Neutrophil (primary cell): ENCODE measurements around the gene BTN2A1.

ENCODE experiments used
- H3K27ac ChIP-seq: fragments of 200-600 bp; sonication (generic); 2 replicates; pipeline ENCODE4 v1.5.1; 2016; ENCODE audit warnings: mild to moderate bottlenecking, moderate library complexity
- H3K27me3 ChIP-seq: fragments of 200-600 bp; sonication (generic); 2 replicates; pipeline ENCODE4 v1.6.0; 2016; ENCODE audit warnings: mild to moderate bottlenecking
- H3K36me3 ChIP-seq: fragments of 200-600 bp; sonication (generic); 2 replicates; pipeline ENCODE4 v1.5.1; 2017
- H3K4me1 ChIP-seq, 2 experiments: fragments of 200-600 bp in 1 of 2; sonication (generic) in 1 of 2; 1 replicate in 1 of 2; 2 replicates in 1 of 2; pipeline versions ENCODE4 v1.5.1 to v1.6.1; 2013 to 2016; ENCODE audit warnings: low read depth in 1 of 2, low read length in 1 of 2, mild to moderate bottlenecking in 1 of 2, moderate library complexity in 1 of 2; ENCODE audit not compliant: control insufficient read depth in 1 of 2, insufficient read depth in 1 of 2
- H3K4me3 ChIP-seq, 2 experiments: fragments of 200-600 bp in 1 of 2; sonication (generic) in 1 of 2; 1 replicate in 1 of 2; 2 replicates in 1 of 2; pipeline ENCODE4 v1.5.1; 2013 to 2016; ENCODE audit warnings: low read depth in 1 of 2, low read length in 1 of 2, mild to moderate bottlenecking in 1 of 2, moderate library complexity in 1 of 2
- H3K9me3 ChIP-seq: fragments of 200-600 bp; sonication (generic); 2 replicates; pipeline ENCODE4 v1.5.1; 2016
- CTCF ChIP-seq: fragments of 200-600 bp; sonication (generic); IDR thresholded peaks from 2 replicates; pipeline ENCODE4 v1.5.1; 2016; ENCODE audit warnings: antibody characterized with exemption

Gene BTN2A1

GRCh38 chr6:26472549-26473290, 15.0 kb downstream of the BTN2A1 start:
- peak overlapping the region; percentile 17 to 56 for H3K4me3 ChIP-seq
- peaks cover 50 to 52% of the 10 kb centered on the region in 2 experiments for H3K4me1 ChIP-seq
- H3K36me3 ChIP-seq = peaks cover 32% of the 10 kb centered on the region
- no peaks in the 10 kb centered on the region for H3K9me3 ChIP-seq
- no peaks in the 10 kb centered on the region for H3K27me3 ChIP-seq
- peak overlapping the region; percentile 97 for H3K27ac ChIP-seq
- no peak for TF ChIP-seq CTCF

DNA sequence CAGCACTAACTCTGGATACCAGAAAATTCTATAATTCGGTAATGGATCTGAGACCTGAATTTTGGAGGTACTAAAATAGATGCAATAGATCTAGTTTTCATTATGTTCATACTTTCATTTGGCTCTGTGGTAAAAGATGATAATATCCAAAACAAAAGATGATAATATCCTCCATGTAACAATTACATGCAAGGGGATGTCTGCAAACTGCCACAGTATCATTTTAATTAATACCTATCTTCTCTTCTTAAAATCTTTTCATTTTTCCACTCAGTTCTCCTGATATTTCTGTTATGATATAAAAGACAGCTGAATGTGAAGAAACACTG, 15.6 kb downstream of the BTN2A1 start:
- Histone ChIP-seq H3K27me3 (no peaks in the 10 kb centered on the region), H3K4me1 (peaks cover 57 to 58% of the 10 kb centered on the region in 2 experiments), H3K4me3 (peak overlapping the region; percentile 56 to 76), H3K9me3 (no peaks in the 10 kb centered on the region), H3K36me3 (peaks cover 25% of the 10 kb centered on the region), H3K27ac (peak overlapping the region; percentile 97)
- no peak for TF ChIP-seq CTCF

GRCh38 chr6:26473758-26474438, 16.1 kb downstream of the BTN2A1 start:
- peak; percentile 6 for TF ChIP-seq CTCF
- Histone ChIP-seq H3K4me3 (peak overlapping the region; percentile 56 to 76), H3K36me3 (peaks cover 20% of the 10 kb centered on the region), H3K27ac (peak overlapping the region; percentile 97), H3K9me3 (no peaks in the 10 kb centered on the region), H3K27me3 (no peaks in the 10 kb centered on the region), H3K4me1 (peaks cover 62 to 63% of the 10 kb centered on the region in 2 experiments)

GRCh38 chr6:26474439-26474881, 16.7 kb downstream of the BTN2A1 start:
- H3K36me3 ChIP-seq = peaks cover 15% of the 10 kb centered on the region
- no peak for TF ChIP-seq CTCF
- H3K9me3 ChIP-seq = no peaks in the 10 kb centered on the region
- H3K27ac ChIP-seq = peak overlapping the region; percentile 97
- peak overlapping the region; percentile 56 to 76 for H3K4me3 ChIP-seq
- no peaks in the 10 kb centered on the region for H3K27me3 ChIP-seq
- peaks cover 66 to 69% of the 10 kb centered on the region in 2 experiments for H3K4me1 ChIP-seq

GRCh38 chr6:26475823-26476729, 18.3 kb downstream of the BTN2A1 start:
- no peak for TF ChIP-seq CTCF
- H3K4me3 ChIP-seq = peak overlapping the region; percentile 4 to 35
- peak overlapping the region; percentile 97 for H3K27ac ChIP-seq
- H3K4me1 ChIP-seq = peaks cover 66 to 73% of the 10 kb centered on the region in 2 experiments
- no peaks in the 10 kb centered on the region for H3K36me3 ChIP-seq
- no peaks in the 10 kb centered on the region for H3K9me3 ChIP-seq
- no peaks in the 10 kb centered on the region for H3K27me3 ChIP-seq
